Stimulated activated CD4-positive, alpha-beta T cell treated with anti-CD3 and anti-CD28 coated beads, Interleukin-12 subunit alpha, Interleukin-12 subunit beta, amount 100 ng/mL, for 4 hours (primary cell): ENCODE data around the gene CTSG.
"Not testable (repeated sequence)": the region's sequence is repeated elsewhere in the genome, so short reads cannot be mapped to it uniquely, and the experiment has no call there.

Source experiments
- DNase-seq: peaks from one replicate; pipeline ENCODE4 v3.0.0-alpha.2; 2020

The CTSG gene

DNA sequence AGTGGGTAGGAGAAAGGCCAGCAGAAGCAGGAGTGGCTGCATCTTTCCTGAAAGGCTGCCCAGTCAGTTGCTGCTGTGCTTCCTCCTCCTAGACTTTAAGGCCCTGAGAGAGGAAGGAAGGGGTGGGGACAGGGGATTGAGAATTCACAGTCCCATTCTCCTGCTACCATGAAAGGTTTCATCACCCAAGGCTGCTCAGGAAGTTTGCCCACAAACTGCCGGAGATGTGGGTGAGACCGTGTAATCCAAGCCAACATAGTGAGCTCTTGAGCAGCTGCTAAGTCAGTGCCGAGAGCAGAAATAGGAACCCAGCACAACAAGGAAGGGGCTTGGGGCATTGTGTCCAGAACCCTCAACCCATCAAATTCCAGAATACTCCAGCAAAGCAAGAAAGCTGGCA lies at the start of gene CTSG:
Gene CTSG (minus strand): TSS at position 69 of the 400 bp plus-strand sequence. CDS start 27 bp downstream, at position 42.
- no peak for DNase-seq

DNA sequence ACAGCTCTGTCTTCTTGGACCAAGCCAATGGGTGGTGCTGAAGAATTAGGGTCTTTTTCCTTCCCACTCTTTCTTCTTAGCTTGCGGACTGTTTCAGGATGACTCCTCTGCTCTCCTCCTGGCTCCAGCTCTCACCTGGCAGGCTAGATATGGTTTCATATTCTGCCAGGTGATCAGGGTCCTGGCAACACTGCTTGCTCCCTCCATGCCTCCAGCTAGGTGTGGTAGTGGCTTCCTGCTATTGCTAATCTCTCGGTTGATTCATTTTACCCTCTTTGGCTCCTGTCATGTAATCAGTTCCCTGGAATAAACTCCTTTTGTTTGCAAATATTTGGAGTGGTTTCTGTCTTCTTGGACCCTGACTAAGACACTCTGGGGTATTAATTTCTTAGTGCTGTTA lies 37.7 kb upstream of the CTSG start:
- no peak for DNase-seq

- no peak for DNase-seq
Measured at GRCh38 chr14:24613241-24613640, 37.2 kb upstream of the CTSG start.

- no peak for DNase-seq
Measured at GRCh38 chr14:24612196-24612595, 36.1 kb upstream of the CTSG start.

DNA sequence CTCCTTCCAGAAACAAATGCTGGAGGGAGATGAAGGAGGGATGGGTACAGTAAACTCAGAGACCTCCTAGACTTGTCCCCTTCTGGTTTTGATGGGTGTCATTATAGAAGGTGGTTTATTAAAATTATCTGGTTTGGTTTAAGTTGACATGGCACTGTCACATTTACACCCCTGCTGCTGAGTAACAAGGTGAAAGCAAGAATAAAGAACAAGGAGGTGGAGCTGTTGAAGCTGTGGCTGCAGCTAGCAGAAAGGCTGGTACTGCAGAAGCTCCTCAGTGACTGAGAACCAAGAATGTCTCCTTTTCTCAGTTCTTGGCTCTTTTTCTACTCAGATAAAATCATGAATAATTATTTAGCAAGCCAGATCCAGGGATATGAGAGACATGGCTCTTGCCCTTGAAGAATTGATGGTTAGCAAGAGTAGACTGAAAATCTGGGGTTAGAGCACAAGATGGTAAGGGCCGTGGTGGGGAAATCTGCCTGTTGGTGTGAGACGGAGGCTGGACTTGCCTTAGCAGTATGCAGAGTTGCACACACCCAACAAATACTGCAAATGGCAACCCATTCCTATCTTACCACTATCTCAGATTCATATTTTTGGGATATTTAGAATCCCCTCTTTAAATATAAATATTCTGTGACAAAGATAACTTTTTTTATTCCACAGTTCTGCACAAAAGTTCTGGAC lies 33.8 kb upstream of the CTSG start, which contains the start of gene GZMH:
Gene GZMH (minus strand): TSS at position 31 of the 690 bp plus-strand sequence. CDS start 72 bp downstream, outside the sequence.
- DNase-seq: no peak

DNA sequence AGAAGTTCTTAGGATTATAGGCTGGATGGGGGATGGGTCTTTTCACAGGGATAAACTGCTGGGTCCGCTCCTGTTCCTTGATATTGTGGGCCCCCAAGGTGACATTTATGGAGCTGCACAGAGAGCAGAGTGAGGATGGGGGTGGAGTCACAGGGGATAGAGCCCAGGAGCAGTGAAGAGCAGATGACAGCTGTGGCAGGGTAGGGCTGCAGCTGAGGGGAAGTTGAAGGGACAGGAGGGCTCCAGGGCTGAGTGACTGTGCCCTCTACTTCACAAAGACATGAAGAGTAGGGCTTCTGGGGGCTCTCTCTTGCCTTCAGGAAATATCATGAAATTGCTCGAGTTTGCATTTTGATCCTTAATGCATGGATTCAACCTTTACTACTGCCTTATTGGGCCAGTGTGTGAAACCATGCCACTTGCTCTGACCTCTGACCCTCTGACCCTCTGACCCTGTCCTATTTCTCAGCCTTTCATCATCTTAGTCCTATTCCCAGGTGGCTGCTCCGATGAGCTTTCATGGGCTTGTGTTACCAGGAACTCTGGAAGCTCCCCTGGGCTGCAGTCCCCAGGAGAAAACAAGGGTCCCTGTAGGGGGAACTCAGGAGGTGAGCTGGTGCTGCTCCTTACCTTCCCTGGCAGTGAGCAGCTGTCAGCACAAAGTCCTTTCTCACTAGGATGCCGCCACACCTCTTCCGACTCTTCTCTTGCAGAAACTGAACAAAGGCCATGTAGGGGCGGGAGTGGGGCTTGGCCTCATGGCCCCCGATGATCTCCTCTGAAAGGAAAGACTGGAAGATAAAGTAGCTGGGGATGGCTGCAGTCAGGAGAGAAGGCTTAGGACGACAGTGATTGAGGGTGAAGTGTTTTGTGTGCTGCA lies 31.8 kb upstream of the CTSG start:
- no peak for DNase-seq

DNA sequence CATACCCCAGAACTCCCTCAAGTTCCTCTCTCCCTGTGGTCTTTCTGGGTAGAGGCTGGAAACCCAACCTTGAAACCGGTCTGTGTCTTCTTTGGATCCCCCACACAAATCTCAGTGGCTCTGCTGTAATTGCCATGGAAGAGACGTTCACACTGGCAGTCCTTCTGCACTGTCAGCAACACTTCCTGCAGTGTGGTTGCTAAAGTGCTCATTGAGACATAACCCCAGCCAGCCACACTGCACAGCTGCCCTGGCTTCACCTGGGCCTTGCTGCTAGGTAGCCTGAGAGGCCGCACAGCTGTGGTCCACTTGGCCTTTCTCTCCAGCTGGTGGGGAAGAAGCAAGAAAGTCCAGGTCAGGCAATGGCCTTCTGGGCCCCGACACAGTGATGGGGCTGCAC lies 31.0 kb upstream of the CTSG start:
- no peak for DNase-seq

DNA sequence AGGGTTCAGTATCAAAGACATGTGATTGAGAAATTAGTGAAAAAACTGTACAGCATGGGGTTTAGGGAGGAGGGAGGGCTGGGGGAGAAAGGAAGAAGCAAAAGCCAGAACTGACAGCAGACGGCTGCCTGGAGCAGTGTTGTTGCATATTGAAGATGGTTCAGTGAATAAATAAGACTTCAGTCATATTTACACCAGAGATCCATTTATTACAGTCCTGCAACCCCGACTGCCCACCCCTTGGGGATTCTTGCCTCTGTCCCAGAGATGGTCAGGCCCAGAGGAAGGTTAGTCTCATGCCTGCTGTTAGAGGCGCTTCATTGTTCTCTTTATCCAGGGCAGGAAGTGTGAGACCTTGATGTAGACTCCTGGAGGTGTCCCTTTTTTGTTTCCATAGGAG lies 30.2 kb upstream of the CTSG start:
- no peak for DNase-seq

DNA sequence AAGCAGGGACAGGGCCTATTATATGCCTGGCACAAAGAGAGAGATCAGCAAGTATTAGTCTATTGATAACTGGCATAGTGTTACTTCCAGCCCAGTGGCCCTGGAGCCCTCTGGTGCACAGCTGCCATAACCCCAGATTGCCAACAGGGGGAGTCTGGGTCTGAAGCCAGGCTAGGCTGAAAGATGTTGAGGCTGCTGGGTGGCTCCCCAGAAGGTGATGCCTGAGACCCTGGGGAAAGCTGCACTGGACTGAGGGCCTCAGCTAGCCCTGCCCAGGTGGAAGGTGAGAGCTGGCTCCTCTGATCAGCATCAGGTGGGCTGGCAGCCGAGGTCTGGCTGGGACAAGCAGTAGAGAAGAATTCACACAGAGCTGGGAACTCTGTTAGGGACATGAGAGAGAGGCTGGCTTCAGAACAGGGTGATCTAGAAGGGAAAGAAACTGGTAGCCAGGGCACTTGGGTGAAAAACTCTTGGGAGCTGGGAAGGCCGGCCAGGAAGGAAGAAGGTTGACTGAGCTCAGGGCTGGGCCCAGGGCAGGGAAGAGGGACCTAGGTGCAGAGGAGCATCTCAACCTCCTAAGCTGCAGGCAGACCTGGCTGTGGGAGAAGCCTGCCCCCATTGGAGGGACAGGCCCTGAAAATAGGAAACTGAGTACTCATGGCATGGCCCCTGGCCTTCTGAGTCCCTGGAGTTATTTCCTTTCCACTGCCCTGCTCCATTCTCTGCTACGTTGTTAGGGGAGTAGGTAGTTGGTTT lies 29.6 kb upstream of the CTSG start:
- DNase-seq: peak; percentile 64

DNA sequence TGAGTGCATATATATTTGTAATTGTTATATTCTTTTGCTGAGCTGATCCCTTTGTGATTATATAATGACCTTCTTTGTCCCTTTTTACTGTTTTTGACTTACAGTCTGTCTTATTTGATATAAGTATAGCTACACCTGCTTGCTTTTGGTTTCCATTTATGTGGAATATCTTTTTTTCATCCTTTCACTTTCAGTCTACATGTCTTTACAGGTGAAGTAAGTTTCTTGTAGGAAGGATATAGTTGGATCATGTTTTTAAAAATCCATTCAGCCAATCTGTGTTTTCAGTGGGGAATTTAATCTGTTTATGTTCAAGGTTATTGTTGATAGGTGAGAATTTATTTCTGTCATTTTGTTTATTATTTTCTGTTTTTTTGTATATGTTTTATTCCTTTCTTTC lies 21.4 kb upstream of the CTSG start:
- no peak for DNase-seq

DNA sequence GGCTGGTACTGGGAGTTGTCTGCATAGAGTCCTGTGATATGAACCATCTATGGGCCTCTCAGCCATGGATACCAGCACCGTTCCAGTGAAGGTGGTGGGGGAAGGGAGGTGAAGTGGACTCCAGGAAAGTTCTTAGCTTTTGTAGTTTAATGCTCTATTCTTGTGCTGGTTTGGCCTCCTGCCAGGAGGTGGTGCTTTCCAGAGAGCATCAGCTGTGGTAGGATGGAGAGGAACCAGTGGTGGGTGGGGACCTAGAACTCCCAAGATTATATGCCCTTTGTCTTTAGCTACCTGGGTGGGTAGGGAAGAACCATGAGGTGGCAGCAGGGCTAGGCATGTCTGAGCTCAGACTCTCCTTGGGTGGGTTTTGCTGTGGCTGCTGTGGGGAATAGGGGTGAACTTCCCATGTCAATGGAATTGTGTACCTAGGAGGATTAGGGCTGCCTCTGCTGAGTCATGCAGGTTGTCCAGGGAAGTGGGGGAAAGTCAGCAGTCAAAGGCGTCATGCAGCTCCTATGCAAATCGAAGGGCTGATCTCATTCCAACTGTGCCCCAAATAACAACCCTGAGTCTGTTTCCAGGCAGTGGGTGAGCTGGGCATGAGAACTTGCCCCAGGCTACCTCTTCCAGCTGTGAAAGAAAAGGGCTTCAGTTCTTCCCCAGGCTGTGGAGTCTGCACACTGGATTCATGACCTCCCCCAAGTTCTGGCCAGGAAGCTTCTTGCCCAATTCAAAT lies 19.2 kb upstream of the CTSG start:
- DNase-seq: no peak

DNA sequence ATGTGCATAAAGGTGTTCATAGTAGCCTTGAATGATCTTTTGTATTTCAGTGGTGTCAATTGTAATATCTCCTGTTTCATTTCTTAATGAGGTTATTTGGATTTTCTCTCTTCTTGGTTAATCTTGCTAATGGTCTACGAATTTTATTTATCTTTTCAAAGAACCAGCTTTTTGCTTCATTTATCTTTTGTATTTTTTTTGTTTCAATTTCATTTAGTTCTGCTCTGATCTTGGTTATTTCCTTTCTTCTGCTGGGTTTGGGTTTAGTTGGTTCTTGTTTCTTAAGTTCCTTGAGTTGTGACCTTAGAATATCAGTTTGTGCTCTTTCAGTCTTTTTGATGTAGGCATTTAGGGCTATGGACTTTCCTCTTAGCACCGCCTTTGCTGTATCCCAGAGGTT lies 15.0 kb upstream of the CTSG start:
- DNase-seq: not testable (repeated sequence)

- not testable (repeated sequence) for DNase-seq
Measured at GRCh38 chr14:24584402-24584801, 8.4 kb upstream of the CTSG start.

DNA sequence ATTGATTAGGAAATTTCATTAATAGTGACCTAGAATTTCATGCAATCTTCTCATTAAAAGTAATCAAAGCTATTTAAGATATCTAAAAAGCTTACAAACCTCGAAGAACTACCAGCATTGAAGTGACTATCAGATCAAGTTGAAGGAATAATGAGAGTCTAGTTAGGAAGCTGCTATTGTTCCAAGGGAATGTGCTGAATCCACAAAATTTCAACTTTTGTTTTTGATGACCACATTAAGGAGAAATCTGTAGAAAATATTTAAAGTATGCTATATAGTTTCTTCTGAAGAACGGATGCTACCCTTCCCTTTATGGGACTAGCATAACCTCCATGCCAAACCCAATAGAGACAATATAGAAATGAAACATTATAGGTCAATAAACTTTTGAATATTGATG lies 2.5 kb upstream of the CTSG start:
- no peak for DNase-seq

GRCh38 chr14:24576771-24577170 lies 721 bp upstream of the CTSG start:
- no peak for DNase-seq

- no peak for DNase-seq
Measured at GRCh38 chr14:24574206-24574774, 1.8 kb downstream of the CTSG start.

GRCh38 chr14:24566318-24566717 lies 9.7 kb downstream of the CTSG start:
- DNase-seq: no peak

DNA sequence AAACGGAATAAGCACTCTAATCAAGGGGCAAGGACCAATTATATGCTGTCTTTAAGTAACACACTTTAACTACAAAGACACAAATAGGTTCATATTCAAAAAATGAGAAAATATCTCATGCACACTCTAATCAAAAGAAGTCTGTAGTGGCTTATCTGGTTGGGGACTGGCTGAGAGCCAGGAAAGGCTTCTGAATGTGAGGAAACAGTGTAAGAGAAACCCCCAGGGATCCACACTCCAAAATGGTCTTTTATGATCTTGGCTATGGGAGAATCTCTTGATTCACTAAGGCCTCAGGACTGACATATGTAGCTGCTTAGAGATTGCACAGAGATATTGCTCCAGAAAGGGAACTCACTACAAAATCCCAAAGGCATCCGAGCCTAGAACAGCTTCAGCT lies 10.3 kb downstream of the CTSG start:
- DNase-seq: no peak

DNA sequence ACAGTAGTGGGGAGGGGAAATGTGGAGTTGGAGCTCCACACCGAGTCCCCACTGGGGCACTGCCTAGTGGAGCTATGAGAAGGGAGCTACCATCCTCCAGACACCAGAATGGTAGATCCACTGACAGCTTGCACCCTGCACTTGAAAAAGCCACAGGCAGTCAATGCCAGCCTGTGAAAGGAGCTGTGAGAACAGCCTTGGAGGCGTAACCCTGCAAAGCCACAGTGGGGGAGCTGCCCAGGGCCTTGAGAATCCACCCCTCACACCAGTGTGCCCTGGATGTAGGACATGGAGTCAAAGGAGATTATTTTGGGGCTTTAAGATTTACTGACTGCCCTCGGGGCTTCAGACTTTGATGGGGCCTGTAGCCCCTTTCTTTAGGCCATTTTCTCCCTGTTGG lies 12.5 kb downstream of the CTSG start:
- DNase-seq: no peak

DNA sequence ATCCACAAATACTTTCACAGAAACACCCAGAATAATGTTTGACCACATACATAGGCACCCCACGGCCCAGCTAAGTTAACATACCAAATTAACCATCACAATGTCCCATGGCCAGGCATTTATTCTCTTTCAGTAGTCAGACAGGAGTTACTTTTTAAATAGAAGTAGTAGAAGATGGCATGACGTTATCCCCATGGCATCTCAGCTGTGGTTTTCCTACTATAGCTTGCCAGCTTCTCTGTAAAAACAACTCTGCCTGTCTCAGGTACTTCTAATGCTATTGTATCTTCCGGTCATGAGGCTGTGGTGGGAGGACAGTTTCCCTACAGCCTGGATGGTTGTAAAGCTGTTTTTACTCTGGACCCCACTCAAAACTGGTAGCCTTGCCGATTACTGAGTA lies 19.3 kb downstream of the CTSG start:
- DNase-seq: no peak

DNA sequence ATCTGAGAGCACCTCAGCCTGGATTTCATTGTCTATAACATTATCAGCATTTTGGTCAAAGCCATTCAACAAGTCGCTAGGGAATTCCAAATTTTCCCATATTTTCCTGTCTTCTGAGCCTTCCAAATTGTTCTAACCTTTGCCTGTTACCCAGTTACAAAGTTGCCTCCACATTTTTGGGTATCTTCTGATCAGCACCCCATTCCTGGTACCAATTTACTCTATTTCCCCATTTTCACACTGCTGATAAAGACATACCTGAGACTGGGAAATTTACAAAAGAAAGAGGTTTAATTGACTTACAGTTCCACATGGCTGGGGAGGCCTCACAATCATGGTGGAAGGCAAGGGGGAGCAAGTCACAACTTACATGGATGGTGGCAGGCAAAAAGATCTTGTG lies 27.0 kb downstream of the CTSG start:
- DNase-seq: not testable (repeated sequence)

GRCh38 chr14:24542346-24542936 lies 33.6 kb downstream of the CTSG start:
- no peak for DNase-seq
